Measurements from ENCODE around the gene FAM120A. TPM values are rescaled to one million over a fixed set of nuclear protein-coding genes. Genes with fewer than 3 reads are reported as not detected.

Gene FAM120A
- polyA plus RNA-seq, 1 experiment = 83.7 TPM

DNA sequence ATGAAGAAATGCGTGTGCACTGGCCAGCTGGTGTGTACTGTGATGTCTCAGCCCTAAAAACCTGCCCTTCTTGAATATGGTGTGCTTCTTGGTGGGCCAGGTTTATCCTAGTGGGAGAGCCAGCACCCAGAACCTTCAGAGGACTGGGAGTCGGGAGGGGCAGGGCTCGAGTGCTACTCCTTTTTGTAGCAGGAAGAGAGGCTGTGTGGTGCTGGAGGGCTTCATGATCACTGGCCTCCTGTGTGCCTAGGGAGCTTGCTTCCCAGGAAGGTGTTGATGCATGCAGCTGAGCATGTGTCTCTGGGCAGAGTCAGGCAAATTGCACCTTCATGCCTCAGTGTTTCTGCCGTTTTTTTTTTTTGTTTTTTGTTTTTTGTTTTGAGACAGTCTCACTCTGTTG is 144.9 kb downstream of the FAM120A start:
- no peak overlapping the region for H3K27ac ChIP-seq (ENCODE audit: low read depth, low read length)
- ChIA-PET CTCF (interaction anchor here (0.6 kb wide), 1 partner anchor 74 kb away, joined by 3 read pairs; no protein-coding TSS in a partner anchor), POLR2A (no interaction called here)
- DNase-seq (ENCODE audit: low read depth, low spot score) = no peak
- H3K4me3 ChIP-seq (ENCODE audit: low read depth, low read length) = no peak overlapping the region
- no peaks in the 10 kb centered on the region for H3K27me3 ChIP-seq (ENCODE audit: control insufficient read depth, insufficient read depth, low read length)
- TF ChIP-seq, protein P1, sequence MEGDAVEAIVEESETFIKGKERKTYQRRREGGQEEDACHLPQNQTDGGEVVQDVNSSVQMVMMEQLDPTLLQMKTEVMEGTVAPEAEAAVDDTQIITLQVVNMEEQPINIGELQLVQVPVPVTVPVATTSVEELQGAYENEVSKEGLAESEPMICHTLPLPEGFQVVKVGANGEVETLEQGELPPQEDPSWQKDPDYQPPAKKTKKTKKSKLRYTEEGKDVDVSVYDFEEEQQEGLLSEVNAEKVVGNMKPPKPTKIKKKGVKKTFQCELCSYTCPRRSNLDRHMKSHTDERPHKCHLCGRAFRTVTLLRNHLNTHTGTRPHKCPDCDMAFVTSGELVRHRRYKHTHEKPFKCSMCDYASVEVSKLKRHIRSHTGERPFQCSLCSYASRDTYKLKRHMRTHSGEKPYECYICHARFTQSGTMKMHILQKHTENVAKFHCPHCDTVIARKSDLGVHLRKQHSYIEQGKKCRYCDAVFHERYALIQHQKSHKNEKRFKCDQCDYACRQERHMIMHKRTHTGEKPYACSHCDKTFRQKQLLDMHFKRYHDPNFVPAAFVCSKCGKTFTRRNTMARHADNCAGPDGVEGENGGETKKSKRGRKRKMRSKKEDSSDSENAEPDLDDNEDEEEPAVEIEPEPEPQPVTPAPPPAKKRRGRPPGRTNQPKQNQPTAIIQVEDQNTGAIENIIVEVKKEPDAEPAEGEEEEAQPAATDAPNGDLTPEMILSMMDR (IDR thresholded peaks at IDR 0.05; ENCODE audit: low read depth, low read length) = no peak
- no peaks in the 10 kb centered on the region for H3K9me3 ChIP-seq (ENCODE audit: control insufficient read depth, insufficient read depth, low read length)

DNA sequence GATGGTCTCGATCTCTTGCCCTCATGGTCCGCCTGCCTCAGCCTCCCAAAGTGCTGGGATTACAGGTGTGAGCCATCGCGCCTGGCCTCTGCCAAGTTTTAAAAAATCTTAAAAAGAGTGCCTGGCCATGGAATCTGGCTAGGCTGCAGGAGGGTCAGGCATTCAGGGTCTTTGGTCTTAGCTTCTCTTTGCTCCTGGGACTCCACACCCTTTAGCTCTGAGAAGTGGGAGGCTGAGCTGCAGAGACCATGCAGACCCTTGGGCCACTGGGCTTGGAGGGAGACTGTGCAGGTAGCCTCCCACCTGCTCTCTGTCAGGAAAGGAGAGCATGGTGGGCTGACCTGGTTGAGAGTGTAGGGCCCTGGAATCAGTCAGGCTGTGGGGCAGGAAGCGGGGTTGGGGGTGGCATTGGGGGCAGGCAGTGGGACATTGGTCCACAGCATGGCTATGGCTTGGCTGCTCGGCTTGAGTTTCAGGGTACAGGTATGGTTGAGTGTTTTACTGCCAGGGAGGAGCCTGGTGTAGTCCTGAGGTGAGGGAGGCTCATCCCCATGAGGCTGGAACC is 145.7 kb downstream of the FAM120A start:
- H3K27ac ChIP-seq (ENCODE audit: low read depth, low read length) = no peak overlapping the region
- POLR2A ChIA-PET = no interaction called here
- TF ChIP-seq, protein P1 (IDR thresholded peaks at IDR 0.05; ENCODE audit: low read depth, low read length) = no peak
- H3K9me3 ChIP-seq (ENCODE audit: control insufficient read depth, insufficient read depth, low read length) = no peaks in the 10 kb centered on the region
- DNase-seq (ENCODE audit: low read depth, low spot score) = no peak
- no peaks in the 10 kb centered on the region for H3K27me3 ChIP-seq (ENCODE audit: control insufficient read depth, insufficient read depth, low read length)
- CTCF ChIA-PET = no interaction called here
- H3K4me3 ChIP-seq (ENCODE audit: low read depth, low read length) = no peak overlapping the region

DNA sequence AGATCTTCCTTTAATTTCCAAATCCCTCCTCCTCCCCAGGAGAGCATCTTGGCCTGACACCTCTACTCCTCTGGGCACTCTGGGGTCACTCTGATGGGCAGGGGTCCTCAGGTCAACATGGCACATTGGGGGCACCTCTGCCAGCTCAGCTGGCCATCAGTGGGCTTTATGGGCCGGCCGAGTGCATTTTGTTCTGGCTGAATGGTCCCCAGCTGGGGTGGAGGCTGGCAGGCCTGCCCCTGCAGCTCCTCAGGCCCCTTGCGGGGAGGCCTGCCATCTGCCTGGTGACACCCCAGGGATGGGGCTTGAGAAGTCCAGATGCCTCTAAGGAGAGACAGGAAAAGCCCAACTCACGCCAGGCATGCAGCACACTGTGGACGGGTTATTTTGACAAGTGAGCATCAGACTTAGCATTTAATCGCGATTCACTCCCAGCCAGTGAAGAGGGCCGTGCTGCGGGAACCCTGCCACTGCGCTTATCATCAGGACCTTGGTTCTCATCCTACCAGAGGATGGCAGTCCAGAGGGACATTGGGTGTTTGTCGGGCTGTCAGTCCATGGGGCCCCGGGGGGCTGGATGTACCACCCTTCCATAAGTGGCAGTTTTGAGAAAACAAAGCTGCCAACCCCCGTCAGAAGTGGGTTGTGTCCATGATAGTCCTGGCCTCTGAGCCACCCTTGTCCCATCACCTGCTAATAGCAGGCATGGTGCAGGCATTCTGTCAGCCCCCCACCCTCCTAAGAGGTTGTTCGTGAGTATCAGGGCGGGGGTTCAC is 146.6 kb downstream of the FAM120A start:
- CTCF ChIA-PET = no interaction called here
- H3K9me3 ChIP-seq (ENCODE audit: control insufficient read depth, insufficient read depth, low read length) = no peaks in the 10 kb centered on the region
- no peak overlapping the region for H3K4me3 ChIP-seq (ENCODE audit: low read depth, low read length)
- no peak overlapping the region for H3K27ac ChIP-seq (ENCODE audit: low read depth, low read length)
- POLR2A ChIA-PET = no interaction called here
- H3K27me3 ChIP-seq (ENCODE audit: control insufficient read depth, insufficient read depth, low read length) = no peaks in the 10 kb centered on the region
- TF ChIP-seq, protein P1 (IDR thresholded peaks at IDR 0.05; ENCODE audit: low read depth, low read length) = no peak
- DNase-seq (ENCODE audit: low read depth, low spot score) = no peak

DNA sequence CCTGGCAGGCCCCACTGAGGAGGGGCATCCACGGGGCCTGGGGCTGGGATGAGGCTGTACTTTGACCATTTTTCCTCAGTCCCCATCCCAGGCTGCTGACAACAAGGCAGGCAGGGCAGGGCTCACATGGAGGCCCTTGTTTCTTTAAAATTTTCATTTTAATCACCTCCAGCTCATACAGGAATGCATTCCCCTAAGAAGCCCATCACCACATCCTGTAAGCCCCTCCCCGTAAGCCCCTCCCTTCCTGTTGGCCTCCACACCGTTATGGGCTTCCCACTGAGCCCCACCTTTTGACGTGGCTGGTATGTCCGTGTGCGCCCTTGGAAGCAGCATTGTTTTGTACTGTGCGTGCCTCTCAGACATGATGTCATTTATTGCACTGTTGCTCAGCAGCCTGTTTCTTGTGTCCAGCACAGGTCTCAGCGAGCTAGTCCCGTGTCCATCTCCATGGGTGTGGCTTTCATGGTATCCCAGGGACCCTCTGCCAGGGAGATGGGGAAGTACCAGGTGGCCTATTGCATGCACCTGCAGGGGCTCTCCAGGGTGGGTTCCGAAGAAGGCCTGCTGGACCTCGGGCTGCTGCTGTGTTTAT is 147.3 kb downstream of the FAM120A start:
- Histone ChIP-seq H3K27me3 (ENCODE audit: control insufficient read depth, insufficient read depth, low read length) (no peaks in the 10 kb centered on the region), H3K9me3 (ENCODE audit: control insufficient read depth, insufficient read depth, low read length) (no peaks in the 10 kb centered on the region), H3K27ac (ENCODE audit: low read depth, low read length) (no peak overlapping the region), H3K4me3 (ENCODE audit: low read depth, low read length) (no peak overlapping the region)
- no peak for DNase-seq (ENCODE audit: low read depth, low spot score)
- TF ChIP-seq, protein P1 (IDR thresholded peaks at IDR 0.05; ENCODE audit: low read depth, low read length) = no peak
- ChIA-PET POLR2A (no interaction called here), CTCF (no interaction called here)

All from AG04450 (cell line).